ENCODE measurements around the gene SHROOM1.

DNA sequence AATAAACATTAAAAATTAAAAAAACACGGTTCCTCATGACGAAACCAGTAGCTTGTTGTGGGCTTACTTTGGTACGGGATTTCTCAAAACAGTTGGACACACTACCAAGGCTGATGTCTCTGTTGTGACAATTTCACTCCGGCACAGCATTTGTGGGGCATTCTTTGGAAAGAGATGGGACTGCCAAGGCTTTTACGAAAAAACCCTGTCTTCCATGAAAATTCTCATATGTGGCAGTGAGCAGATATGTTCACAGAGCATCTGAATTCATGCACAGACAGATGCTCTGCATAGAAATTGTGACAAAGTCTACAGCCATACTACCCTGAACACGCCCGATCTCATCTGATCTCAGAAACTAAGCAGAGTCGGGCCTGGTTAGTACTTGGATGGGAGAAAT lies 17.8 kb upstream of the SHROOM1 start:
- TF ChIP-seq CTCF (conservative IDR thresholded peaks at IDR 0.05; ENCODE audit: low read depth, low read length), result no peak
- TF ChIP-seq EZH2 (IDR thresholded peaks at IDR 0.05; ENCODE audit: borderline replicate concordance, low read depth, low read length, poor library complexity, severe bottlenecking), result no peak
